ENCODE data around the gene POLDIP2.

The POLDIP2 gene

DNA sequence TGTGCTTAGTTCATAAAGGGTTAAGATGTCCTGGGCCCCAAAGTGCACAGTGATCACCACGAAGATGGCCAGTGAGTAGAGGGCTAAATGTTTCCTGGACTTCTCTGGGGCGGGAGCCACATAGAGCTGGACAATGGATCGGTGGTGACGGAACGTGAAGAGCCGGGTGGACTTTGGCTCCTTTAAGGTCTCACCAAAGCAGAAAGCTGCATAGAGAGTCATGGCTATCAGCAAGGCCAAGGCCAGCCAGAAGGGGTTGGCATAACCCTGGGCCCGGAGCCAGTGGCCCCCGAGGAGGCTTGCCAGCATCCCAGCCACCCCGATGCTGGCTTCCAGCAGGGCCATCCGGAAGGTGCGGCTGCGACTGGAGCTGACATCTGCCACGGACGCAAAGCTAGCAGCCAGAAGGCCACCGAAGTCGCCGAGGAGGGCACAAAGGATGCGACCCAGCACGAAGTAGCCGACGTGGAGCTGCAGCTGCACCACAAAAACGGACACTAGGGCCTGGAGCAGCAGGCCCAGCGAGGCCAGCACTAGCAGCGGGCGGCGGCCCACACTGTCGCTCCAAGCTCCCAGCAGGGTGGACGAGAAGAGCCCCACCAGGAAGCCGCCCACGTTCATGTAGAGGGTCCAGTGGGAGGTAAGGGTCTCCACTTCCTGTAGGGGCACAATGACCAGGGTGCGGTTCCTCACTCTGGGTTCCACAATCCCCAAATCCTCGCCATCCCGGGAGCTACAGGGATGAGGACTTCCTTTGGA lies 47.7 kb upstream of the POLDIP2 start:
- DNase-seq (no peak), ATAC-seq (ENCODE audit: insufficient read depth, low read depth) (no peak)
- Histone ChIP-seq H3K27ac (ENCODE audit: low read length) (no peak overlapping the region), H3K9ac (ENCODE audit: low read depth, low read length) (no peak overlapping the region), H3K36me3 (ENCODE audit: insufficient read depth, low read length) (no peaks in the 10 kb centered on the region), H3K9me3 (ENCODE audit: insufficient read depth, low read length, severe bottlenecking) (no peaks in the 10 kb centered on the region), H3K4me2 (ENCODE audit: insufficient read depth, low read length) (no peak overlapping the region), H3K4me3 (ENCODE audit: low read depth in 1 of 2, low read length in 2 of 2) (no peak overlapping the region), H4K20me1 (ENCODE audit: insufficient read depth, low read length) (no peaks in the 10 kb centered on the region; the same call in 1 of the 2 replicates), H3K27me3 (ENCODE audit: insufficient read depth, low read length, poor library complexity) (peaks cover 14% of the 10 kb centered on the region), H3K79me2 (ENCODE audit: insufficient read depth, low read length) (no peaks in the 10 kb centered on the region), H2AFZ (ENCODE audit: low read depth, low read length) (no peak overlapping the region), H3K4me1 (ENCODE audit: insufficient read depth, low read length) (no peaks in the 10 kb centered on the region)
- TF ChIP-seq, protein P1, sequence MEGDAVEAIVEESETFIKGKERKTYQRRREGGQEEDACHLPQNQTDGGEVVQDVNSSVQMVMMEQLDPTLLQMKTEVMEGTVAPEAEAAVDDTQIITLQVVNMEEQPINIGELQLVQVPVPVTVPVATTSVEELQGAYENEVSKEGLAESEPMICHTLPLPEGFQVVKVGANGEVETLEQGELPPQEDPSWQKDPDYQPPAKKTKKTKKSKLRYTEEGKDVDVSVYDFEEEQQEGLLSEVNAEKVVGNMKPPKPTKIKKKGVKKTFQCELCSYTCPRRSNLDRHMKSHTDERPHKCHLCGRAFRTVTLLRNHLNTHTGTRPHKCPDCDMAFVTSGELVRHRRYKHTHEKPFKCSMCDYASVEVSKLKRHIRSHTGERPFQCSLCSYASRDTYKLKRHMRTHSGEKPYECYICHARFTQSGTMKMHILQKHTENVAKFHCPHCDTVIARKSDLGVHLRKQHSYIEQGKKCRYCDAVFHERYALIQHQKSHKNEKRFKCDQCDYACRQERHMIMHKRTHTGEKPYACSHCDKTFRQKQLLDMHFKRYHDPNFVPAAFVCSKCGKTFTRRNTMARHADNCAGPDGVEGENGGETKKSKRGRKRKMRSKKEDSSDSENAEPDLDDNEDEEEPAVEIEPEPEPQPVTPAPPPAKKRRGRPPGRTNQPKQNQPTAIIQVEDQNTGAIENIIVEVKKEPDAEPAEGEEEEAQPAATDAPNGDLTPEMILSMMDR (IDR thresholded peaks at IDR 0.05; ENCODE audit: borderline replicate concordance, extremely low read depth, low read length, poor library complexity, severe bottlenecking), result no peak

DNA sequence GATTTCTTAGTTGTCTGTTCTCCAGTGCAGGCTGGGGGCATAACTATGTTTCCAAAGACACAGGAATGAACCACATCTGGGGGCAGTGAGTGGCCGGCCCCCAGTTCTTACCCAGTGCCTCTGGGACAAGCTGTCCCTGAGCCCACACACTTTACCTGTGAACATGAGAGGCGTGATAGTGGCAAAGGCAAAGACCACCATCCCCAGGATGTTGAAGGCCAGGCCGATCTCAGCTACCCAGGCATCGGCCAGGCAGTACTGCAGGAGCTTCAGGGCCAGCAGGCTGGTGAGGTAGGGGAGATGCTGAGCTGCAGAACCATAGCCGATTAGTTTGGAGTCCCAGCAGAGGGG lies 47.1 kb upstream of the POLDIP2 start:
- Histone ChIP-seq H3K9ac (ENCODE audit: low read depth, low read length) (no peak overlapping the region), H4K20me1 (ENCODE audit: insufficient read depth, low read length) (no peaks in the 10 kb centered on the region; the same call in 1 of the 2 replicates), H3K27ac (ENCODE audit: low read length) (no peak overlapping the region), H3K79me2 (ENCODE audit: insufficient read depth, low read length) (no peaks in the 10 kb centered on the region), H2AFZ (ENCODE audit: low read depth, low read length) (no peak overlapping the region), H3K4me1 (ENCODE audit: insufficient read depth, low read length) (no peaks in the 10 kb centered on the region), H3K27me3 (ENCODE audit: insufficient read depth, low read length, poor library complexity) (peaks cover 14% of the 10 kb centered on the region), H3K36me3 (ENCODE audit: insufficient read depth, low read length) (no peaks in the 10 kb centered on the region), H3K4me2 (ENCODE audit: insufficient read depth, low read length) (no peak overlapping the region), H3K9me3 (ENCODE audit: insufficient read depth, low read length, severe bottlenecking) (no peaks in the 10 kb centered on the region), H3K4me3 (ENCODE audit: low read depth in 1 of 2, low read length in 2 of 2) (no peak overlapping the region)
- ATAC-seq (ENCODE audit: insufficient read depth, low read depth), result no peak
- no peak for DNase-seq
- no peak for TF ChIP-seq EZH2 (IDR thresholded peaks at IDR 0.05; ENCODE audit: borderline replicate concordance, low read depth, low read length, severe bottlenecking)
- TF ChIP-seq, protein P1 (IDR thresholded peaks at IDR 0.05; ENCODE audit: borderline replicate concordance, extremely low read depth, low read length, poor library complexity, severe bottlenecking), result no peak

DNA sequence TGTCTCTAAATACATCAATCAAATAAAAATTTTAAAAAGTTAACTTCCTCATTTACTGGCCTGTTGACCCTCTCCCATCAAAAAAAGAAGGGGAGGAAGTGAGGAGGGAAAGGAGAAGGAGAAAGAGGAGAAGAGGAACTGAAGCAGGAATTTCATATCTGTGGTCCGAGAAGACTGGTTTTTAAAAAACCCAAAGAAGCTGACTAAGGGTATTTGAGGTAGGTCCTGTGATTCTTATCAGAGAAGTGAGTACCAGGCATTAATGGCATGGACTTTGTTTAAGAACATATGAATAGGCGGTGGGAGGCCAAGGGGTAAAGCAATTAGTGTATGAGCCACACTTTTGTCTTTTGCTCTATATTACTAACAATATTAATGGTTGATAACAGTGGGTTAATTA lies 46.7 kb upstream of the POLDIP2 start:
- Histone ChIP-seq H3K9ac (ENCODE audit: low read depth, low read length) (no peak overlapping the region), H3K79me2 (ENCODE audit: insufficient read depth, low read length) (no peaks in the 10 kb centered on the region), H3K4me1 (ENCODE audit: insufficient read depth, low read length) (no peaks in the 10 kb centered on the region), H3K9me3 (ENCODE audit: insufficient read depth, low read length, severe bottlenecking) (no peaks in the 10 kb centered on the region), H3K36me3 (ENCODE audit: insufficient read depth, low read length) (no peaks in the 10 kb centered on the region), H4K20me1 (ENCODE audit: insufficient read depth, low read length) (no peaks in the 10 kb centered on the region; the same call in 1 of the 2 replicates), H3K4me2 (ENCODE audit: insufficient read depth, low read length) (no peak overlapping the region), H3K27me3 (ENCODE audit: insufficient read depth, low read length, poor library complexity) (peaks cover 14% of the 10 kb centered on the region), H2AFZ (ENCODE audit: low read depth, low read length) (no peak overlapping the region), H3K4me3 (ENCODE audit: low read depth in 1 of 2, low read length in 2 of 2) (no peak overlapping the region), H3K27ac (ENCODE audit: low read length) (no peak overlapping the region)
- DNase-seq (no peak), ATAC-seq (ENCODE audit: insufficient read depth, low read depth) (no peak)
- TF ChIP-seq EZH2 (IDR thresholded peaks at IDR 0.05; ENCODE audit: borderline replicate concordance, low read depth, low read length, severe bottlenecking), result no peak
- TF ChIP-seq, protein P1 (IDR thresholded peaks at IDR 0.05; ENCODE audit: borderline replicate concordance, extremely low read depth, low read length, poor library complexity, severe bottlenecking), result no peak
